Lower lobe of right lung (tissue), 2 donors: ENCODE data around the gene SLC38A1. TPM values are rescaled to one million over a fixed set of nuclear protein-coding genes. Genes with fewer than 3 reads are reported as not detected.
"Not testable (repeated sequence)": the region's sequence is repeated elsewhere in the genome, so short reads cannot be mapped to it uniquely, and the experiment has no call there.

ENCODE experiments used
- ATAC-seq, 2 donors: fragments of 200-7000 bp; cut with Tn5 transposase; one replicate each; pipeline ENCODE4 v1.9.1; 2020 to 2022; ENCODE audit warnings: mild to moderate bottlenecking in 2 of 2, moderate library complexity in 2 of 2
- DNase-seq: peaks from one replicate; pipeline ENCODE4 v3.0.0-alpha.2; 2020
- H3K27ac ChIP-seq: fragments of 200-600 bp; one replicate; pipeline ENCODE4 v1.8.0; 2022
- H3K27me3 ChIP-seq: fragments of 200-600 bp; one replicate; pipeline ENCODE4 v1.8.0; 2022; ENCODE audit warnings: low read depth
- H3K36me3 ChIP-seq: fragments of 200-600 bp; one replicate; pipeline ENCODE4 v1.8.0; 2022; ENCODE audit warnings: mild to moderate bottlenecking
- H3K4me1 ChIP-seq: fragments of 200-600 bp; one replicate; pipeline ENCODE4 v1.8.0; 2022
- H3K4me3 ChIP-seq: fragments of 200-600 bp; one replicate; pipeline ENCODE4 v1.8.0; 2022; ENCODE audit warnings: mild to moderate bottlenecking
- H3K9me3 ChIP-seq: fragments of 200-600 bp; one replicate; pipeline ENCODE4 v1.8.0; 2022
- intact Hi-C: fragments of 100-400 bp; cut with DNase I; formaldehyde crosslinking; loops from one replicate; pipeline ENCODE4 v1.11.0; 2022
- total RNA-seq: library from RNA; stranded (reverse); fragmentation: NEBNext Ultra II Directional; extraction: Animal tissue kit (Norgen Biotek cat#: 25700); gene quantifications from one replicate; pipeline ENCODE4 v1.2.1, GENCODE V29; 2021
- TF ChIP-seq, protein P1 (sequence below): fragments of 200-600 bp; IDR thresholded peaks from one replicate; pipeline ENCODE4 v1.8.0; 2022; ENCODE audit warnings: antibody characterized with exemption, mild to moderate bottlenecking
- donor health status: DM: no; HTN: yes; CAD: no; lungs with severe emphysema.

The SLC38A1 gene
- total RNA-seq, 1 donor from 2014 or later = 45.8 TPM

DNA sequence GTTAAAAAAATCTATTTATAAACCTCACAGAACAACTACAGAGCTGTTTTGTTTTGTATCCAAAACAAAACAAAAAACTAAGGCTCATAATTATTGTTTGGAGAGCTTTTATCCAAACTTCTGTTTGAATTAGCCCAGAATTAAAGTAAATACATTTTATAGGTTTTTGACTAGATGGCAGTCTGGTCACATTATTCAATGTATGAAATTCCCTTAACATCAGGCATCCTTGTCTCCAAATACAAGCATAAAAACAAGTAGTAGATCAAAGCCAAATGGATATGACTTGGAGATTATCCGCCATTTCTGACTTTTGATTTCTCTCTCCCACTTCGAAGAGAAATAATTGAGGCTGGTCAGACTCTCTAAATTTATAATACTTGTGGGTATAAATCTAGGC lies 63.5 kb downstream of the SLC38A1 start:
- Histone ChIP-seq H3K9me3 (no peaks in the 10 kb centered on the region), H3K4me1 (peaks cover 27% of the 10 kb centered on the region), H3K36me3 (peaks cover 57% of the 10 kb centered on the region), H3K4me3 (no peak overlapping the region), H3K27ac (no peak overlapping the region), H3K27me3 (no peaks in the 10 kb centered on the region)
- TF ChIP-seq, protein P1, sequence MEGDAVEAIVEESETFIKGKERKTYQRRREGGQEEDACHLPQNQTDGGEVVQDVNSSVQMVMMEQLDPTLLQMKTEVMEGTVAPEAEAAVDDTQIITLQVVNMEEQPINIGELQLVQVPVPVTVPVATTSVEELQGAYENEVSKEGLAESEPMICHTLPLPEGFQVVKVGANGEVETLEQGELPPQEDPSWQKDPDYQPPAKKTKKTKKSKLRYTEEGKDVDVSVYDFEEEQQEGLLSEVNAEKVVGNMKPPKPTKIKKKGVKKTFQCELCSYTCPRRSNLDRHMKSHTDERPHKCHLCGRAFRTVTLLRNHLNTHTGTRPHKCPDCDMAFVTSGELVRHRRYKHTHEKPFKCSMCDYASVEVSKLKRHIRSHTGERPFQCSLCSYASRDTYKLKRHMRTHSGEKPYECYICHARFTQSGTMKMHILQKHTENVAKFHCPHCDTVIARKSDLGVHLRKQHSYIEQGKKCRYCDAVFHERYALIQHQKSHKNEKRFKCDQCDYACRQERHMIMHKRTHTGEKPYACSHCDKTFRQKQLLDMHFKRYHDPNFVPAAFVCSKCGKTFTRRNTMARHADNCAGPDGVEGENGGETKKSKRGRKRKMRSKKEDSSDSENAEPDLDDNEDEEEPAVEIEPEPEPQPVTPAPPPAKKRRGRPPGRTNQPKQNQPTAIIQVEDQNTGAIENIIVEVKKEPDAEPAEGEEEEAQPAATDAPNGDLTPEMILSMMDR = no peak
- ATAC-seq = no peak
- DNase-seq = no peak
- intact Hi-C loops = no loop called here

DNA sequence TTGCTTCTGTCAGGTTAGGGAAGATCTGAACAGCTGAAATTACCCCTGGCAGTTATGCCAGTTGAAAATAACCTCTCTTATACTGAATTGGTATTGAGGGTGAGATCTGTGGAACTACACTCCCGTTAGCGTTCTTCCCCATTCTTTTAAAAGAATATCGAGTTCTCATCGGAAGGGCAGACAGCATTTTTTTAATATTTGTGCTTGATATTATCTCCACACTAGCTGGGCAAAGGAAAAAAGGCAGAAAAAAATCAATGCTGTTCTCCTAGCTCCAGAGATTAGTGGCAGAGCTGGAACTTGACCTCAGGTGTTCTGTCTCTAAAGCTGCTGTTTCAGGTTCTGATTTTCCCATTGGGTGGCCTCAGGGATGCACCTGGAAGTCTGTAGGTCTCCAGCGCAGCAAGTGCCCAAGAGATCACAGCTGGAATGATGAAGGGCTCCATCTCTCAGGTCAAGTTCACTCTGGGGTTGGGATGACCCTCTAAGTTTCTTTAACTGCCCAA lies 67.5 kb downstream of the SLC38A1 start:
- TF ChIP-seq, protein P1 = no peak

DNA sequence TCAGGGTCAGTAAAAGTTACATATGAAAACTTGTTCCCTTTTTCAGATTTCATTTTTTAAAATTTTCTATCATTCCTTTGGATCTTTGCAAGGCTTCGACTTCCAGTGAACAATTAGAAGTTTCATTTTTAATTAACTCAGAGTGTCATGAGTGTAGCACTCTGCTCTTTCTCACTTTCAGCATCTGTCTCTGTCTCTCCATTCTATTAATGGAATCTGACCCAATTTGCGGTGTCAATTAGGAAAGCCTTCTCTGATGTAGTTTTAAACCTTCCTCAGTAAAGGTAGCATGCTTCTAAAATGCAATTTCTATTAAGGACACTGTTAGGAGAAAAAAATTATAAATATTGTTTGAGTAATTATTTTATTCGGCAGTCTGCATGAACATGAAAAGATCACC lies 68.3 kb downstream of the SLC38A1 start:
- H3K4me3 ChIP-seq = no peak overlapping the region
- H3K4me1 ChIP-seq = no peaks in the 10 kb centered on the region
- no peaks in the 10 kb centered on the region for H3K9me3 ChIP-seq
- DNase-seq = no peak
- intact Hi-C loops = no loop called here
- H3K36me3 ChIP-seq = peaks cover 74% of the 10 kb centered on the region
- H3K27me3 ChIP-seq = no peaks in the 10 kb centered on the region
- no peak for ATAC-seq
- TF ChIP-seq, protein P1 = no peak
- H3K27ac ChIP-seq = no peak overlapping the region

More for the DNA sequence above, 67.5 kb downstream of the SLC38A1 start:
- Histone ChIP-seq H3K36me3 (peaks cover 74% of the 10 kb centered on the region), H3K9me3 (no peaks in the 10 kb centered on the region), H3K27ac (no peak overlapping the region), H3K4me3 (no peak overlapping the region), H3K27me3 (no peaks in the 10 kb centered on the region), H3K4me1 (no peaks in the 10 kb centered on the region)
- intact Hi-C loops = no loop called here
- ATAC-seq (no peak), DNase-seq (no peak)

DNA sequence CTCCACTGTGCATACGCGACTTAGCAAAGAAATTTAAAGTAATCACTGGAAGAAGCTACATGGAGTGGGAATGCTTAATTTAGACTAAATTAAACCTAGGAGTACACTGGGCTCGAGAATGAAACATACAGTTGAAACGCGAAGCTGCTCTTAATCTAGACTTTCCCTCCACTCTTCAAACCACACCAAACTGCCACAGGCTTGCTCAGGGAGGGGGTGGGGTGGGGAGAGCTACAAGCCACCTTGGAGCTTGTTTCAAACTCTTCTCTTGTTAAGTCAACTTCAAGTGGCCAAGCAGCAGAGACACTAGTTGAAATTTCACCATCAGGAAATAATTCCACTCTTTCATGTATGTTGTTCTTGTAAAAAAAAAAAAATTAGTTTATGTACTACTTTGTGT lies 69.9 kb downstream of the SLC38A1 start:
- intact Hi-C loops = no loop called here
- Histone ChIP-seq H3K27me3 (no peaks in the 10 kb centered on the region), H3K4me3 (no peak overlapping the region), H3K36me3 (peaks cover 70% of the 10 kb centered on the region), H3K9me3 (no peaks in the 10 kb centered on the region), H3K27ac (no peak overlapping the region), H3K4me1 (no peaks in the 10 kb centered on the region)
- no peak for DNase-seq
- no peak for ATAC-seq
- TF ChIP-seq, protein P1 = no peak

DNA sequence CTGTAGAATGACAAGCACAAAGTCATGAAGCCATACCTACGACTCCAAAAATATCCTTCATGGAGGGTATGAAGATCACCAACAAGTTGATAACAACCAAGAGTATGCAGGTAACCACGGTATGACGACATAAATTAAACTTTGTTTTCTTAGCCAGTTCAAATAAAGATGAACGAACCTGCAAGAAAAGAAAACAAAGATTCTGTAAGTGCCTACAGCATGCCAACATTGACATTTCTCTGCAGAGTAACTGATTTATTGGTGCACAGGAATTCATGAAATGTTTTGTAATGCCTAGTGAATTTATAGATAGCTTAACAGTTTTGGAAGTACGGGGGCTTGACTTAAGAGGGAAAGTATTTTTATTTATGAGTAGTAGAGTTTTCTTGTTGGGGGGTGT lies 71.0 kb downstream of the SLC38A1 start:
- H3K4me3 ChIP-seq = no peak overlapping the region
- no peaks in the 10 kb centered on the region for H3K9me3 ChIP-seq
- H3K27ac ChIP-seq = no peak overlapping the region
- H3K36me3 ChIP-seq = peaks cover 61% of the 10 kb centered on the region
- TF ChIP-seq, protein P1 = no peak
- peak in 1 of 2 donors; percentile 32 for ATAC-seq
- intact Hi-C loops = no loop called here
- DNase-seq = no peak
- H3K4me1 ChIP-seq = no peaks in the 10 kb centered on the region
- no peaks in the 10 kb centered on the region for H3K27me3 ChIP-seq

DNA sequence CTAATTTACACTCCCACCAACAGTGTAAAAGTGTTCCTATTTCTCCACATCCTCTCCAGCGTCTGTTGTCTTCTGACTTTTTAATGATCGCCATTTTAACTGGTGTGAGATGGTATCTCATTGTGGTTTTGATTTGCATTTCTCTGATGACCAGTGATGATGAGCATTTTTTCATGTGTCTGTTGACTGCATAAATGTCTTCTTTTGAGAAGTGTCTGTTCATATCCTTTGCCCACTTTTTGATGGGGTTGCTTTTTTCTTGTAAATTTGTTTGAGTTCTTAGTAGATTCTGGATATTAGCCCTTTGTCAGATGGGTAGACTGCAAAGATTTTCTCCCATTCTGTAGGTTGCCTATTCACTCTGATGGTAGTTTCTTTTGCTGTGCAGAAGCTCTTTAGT lies 78.3 kb downstream of the SLC38A1 start:
- intact Hi-C loops, H3K27me3 ChIP-seq, DNase-seq, H3K4me3 ChIP-seq, H3K27ac ChIP-seq, H3K4me1 ChIP-seq, H3K36me3 ChIP-seq, ATAC-seq, H3K9me3 ChIP-seq: not testable (repeated sequence)
